ENCODE results near the gene RHBDF2.
"Not testable (repeated sequence)": the region's sequence is repeated elsewhere in the genome, so short reads cannot be mapped to it uniquely, and the experiment has no call there.

Gene RHBDF2

DNA sequence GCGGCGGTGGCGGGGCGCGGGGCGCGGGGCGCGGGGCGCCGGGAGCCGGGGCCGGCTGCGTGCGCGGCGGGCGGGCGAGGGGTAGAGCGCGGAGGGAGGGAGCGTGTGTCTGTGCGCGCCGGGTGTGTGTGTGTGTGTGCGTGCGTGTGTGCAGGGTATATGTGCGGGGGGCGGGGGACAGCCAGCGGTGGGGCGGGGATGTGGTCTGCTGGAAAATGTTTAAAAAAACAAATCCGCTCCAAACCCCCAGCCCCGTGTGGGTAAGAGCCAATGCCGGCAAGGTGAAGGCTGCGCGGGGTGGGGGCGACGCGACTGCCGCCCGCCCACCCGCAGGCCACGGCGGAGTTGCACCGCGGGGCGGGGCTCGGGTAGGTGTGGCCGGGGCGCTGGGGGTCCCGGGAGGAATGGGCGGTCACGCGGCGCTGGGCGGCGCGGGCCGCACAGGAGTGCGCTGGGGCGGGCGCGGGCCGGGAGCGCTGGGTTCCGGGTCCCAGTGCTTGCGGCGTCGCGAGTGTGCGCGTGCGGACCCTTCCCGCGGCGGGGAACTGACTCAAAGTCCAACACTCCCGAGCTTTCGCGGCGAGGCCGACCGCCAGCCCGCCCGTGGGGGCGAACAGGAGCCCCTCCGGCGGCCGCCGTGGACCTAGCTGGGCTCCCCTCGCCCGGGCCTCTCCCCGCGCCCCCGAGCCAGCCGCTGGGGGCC is 36.5 kb upstream of the RHBDF2 start, which contains the start of gene CYGB:
TSS of gene CYGB (minus strand) at position 132 of the 703 bp plus-strand sequence. CDS start 167 bp downstream, outside the sequence.
- DNase-seq = no peak

DNA sequence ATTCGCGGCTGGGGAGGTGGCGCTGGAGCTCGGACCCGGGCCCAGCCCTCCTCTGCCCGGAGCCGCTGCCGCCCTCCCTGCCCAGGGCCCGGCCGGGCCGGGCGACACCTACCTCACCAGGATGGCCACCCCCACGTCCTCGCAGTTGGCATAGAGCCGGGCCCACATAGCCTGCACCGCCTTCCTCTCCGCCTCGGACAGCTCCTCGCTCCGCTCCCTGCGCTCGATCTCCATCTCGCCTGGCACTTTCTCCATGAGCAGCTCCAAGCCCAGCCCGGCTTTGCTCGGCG is 36.0 kb upstream of the RHBDF2 start:
- DNase-seq = no peak

DNA sequence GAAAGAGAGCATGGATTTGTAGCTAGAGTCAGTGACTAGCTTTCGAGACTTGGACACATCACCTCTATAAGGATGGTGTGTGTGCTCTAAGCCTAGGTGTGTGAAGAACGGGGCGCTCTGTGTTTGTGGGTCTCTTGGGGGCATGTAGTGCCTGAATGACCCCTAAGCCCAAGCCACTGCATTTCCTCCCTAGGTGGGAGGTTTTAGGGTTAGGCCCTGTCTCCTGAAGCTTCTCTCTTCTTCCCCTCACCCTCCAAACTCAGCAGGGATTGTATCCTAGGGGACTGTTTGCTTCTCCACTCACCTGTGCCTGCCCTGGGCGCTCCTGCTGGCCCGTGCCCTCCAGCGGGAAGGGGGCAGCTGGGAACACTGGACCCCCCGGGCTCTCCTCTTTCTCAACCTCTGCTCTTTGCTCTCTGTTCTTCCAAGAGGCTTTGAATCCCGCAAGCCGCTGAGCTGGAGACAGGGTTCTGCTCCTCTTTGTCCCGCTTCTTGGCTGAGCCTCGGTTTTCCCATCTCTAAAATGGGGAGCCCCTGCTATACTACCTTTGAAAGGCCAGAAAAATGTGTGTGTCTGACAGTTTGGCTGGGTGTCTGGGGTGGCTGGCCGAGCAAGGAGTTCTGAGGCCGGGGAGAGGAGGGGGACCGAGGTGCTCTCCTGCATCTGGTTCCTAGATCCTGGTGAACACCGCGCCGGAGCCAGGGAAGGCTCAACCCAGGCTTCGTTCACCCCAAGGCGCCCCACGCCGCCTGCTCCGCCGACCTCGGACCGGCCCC is 35.5 kb upstream of the RHBDF2 start:
- no peak for DNase-seq

DNA sequence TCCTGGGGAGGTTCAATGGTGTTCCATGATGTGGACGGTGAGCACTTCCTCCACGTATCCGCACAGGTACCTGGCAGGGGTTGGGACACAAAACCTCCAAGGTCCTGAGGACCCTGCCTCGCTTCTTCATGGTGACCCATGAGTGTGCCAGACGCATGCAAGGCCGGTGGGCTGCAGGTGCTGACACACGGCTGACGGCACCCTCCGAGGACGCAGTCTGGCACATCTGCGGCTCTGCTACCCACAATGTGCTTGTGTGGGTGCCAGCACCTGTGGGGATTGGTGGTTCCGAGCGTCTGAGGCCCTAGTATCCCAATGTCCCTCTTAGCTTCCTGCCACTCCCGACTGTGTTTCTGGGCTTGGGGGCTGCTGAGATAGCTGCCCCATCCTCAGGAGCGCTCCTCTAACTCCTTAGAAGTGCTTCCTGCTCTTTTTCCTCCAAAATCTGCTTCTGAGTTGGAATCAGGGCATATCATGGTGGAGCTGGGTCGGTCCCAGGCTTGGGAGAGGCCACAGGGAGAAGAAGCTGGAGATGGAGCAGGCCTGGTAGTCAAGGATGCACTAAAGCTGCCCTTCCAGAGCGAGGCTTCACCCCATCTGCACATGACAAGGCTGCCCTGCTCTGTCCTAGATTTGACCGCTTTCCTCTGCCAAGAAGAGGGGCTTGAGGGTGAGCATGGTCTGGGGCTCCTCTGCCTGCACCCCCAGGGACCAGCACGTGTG is 34.7 kb upstream of the RHBDF2 start:
- no peak for DNase-seq

DNA sequence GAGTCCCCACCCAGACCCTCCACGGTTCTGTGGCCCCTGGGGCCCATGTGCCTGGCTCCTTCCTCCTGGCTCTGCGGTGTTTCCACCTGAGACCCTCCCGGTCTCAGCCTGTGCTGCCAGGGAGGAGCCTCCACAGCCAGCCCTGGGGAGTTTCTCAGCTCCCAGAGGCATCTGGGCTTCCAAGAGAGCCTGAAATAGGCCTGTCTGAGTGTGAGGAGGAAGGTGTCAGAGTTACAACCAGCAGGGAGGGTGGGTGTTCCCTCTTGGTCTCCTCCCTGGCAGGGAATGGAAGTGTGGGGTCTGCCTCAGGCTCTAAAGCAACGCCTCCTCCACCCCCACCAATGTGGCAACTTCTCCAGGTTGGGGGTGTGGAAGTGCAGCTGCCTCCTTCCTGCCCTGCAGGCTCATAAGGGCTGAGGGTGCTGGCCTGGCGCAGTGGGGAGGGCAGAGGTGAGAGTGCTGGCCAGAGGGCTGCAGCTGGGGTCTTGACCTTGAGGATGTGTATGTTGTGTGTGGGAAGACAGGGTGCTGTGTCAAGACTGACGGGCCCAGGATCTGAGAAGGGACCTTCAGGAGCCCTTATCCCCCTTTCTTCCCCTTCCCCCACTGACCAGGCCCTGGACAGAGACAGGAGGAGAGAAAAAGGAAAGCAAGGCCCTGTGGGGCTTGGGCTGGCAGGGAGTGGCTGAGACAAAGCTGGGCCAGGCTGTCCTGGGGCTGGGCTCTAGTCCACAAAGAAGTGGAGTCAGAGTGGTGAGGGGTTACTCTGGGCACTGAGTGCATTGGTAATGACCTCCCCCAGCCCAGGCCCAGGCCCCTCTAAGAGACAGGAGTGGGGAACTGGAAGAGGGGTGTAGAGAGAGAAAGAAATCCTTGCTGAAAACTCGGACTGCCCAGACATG is 33.9 kb upstream of the RHBDF2 start:
- no peak for DNase-seq

DNA sequence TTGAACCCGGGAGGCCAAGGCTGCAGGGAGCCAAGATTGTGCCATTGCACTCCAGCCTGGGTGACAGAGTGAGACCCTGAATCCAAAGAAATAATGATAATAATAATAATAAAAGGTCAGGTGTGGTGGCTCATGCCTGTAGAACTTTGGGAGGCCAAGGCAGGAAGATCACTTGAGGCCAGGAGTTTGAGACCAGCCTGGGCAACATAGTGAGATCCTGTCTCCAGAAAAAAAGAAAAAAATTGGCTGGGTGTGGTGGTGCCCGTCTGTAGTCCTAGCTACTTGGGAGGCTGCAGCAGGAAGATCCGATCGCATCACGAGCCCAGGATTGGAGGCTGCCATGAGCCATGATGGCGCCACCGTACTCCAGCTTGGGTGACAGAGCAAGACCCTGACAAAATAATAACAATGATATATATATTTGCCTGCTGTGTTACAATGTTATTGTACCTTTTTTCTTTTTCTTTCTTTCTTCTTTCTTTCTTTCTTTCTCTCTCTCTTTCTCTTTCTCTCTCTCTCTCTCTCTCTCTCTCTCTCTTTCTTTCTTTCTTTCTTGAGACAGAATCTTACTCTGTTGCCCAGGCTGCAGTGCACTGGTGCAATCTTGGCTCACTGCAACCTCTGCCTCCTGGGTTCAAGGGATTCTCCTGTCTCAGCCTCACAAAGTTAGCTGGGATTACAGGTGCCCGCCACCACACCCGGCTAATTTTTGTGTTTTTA is 32.6 kb upstream of the RHBDF2 start:
- not testable (repeated sequence) for DNase-seq

DNA sequence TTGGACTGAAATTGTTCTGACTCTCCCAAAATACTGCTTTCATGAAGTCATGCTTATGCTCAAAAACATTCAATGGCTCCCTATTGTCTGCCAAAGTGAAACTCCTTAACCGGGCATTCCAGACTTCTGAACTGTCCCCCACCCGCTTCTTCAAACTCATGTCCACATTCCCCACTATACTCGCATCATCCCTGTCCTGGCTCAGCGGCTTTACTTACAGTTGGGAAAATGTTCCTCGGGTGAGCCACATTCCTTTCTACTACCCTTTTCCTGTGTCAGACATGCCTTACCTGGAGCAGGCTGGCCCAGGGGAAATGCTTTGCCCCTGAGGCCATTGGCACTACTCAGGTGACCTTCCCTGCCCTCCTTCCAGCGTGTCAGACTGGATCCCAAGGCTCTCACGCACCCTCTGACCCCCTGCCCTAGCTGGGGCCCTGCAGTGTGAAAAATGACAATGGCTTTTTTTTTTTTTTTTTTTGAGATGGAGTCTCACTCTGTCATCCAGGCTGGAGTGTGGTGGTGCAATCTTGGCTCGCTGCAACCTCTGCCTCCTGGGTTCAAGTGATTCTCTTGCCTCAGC is 30.9 kb upstream of the RHBDF2 start:
- DNase-seq = no peak

DNA sequence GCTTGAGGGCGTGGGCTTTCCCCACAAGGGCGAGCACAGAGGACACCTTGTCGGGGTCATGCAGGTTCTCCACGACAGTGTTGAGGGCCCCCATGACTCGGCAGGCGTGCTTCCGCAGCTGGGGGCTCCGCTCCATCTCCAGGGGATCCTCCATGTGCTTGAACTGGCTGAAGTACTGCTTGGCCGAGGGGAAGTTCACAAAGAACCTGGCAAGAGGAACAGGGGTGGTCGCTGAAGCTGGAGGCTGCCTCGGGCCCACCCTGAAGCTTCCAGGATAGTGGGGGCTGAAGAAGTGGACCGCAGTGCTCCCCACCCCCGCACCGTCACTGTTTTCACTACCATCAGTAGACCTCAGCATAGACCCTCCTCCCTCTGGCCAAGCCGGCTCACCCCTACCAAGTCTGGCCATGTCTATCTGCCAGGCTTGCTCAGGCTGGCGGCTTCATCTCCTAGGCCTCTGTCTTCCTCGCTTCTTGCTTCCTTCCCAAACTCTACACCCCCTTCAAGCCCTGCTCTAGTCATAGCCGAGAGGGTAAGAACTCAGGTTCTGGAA is 30.3 kb upstream of the RHBDF2 start:
- no peak for DNase-seq

DNA sequence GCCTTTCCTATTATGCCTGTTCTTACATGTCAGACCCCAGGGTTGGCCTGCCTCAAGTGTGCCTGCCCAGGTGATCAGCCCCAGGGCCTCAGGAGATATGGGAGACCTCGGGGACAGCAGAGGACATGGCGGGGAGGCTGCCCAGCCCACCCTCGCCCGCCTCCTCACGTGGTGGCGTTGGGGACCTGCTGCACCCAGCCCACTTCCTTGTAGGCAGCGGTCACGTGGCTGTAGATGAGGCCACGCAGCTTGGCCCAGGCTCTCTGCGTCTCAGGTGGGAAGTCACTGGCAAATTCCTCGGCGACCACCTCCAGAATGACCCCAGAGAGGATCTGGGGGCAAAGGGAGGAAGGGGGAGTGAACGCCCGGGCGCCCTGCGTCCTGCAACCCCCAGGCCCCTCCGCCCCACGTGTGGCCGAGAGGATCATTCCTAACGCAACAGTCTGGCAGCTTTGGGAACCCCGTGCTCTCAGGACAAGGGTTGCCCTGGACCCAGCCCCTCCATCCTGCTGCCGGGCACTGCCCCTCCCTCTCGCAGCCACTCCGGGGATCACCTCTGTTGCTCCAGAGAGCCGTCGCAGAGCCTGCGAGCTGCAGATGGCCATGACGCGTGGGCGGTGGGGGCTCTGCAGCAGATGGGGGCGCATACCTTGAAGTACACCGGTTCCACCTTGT is 29.7 kb upstream of the RHBDF2 start:
- no peak for DNase-seq

DNA sequence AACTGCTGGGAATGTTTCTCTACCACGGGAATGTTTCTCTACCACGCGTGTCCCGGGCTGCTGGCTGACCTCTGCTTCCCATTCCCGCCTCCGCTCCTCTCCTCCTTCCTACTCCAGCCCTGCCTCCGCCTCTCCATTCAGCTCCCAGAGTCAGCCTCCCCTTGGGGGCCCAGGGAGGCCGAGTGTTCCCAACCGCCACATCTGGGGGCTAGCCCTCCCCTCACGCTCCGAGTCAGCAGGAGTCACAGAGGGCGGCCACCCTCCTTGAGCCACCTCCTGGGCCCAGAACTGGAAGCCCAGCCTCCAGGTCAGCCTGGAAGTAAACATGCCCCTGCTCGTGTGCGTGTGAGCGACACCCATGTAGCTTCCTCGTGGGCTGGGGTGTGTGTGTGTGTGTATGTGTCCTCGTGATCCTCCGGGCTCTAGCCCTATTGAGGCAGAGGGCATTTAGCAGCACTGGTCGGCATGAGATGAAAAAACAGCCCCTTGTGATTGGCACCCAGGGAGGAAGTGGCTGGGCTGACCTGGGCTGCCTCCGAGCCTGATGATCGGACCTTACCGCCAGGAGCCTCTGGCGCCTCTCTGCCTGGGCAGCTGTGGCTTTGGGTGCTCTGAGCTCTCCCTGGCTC is 29.0 kb upstream of the RHBDF2 start:
- DNase-seq = no peak

DNA sequence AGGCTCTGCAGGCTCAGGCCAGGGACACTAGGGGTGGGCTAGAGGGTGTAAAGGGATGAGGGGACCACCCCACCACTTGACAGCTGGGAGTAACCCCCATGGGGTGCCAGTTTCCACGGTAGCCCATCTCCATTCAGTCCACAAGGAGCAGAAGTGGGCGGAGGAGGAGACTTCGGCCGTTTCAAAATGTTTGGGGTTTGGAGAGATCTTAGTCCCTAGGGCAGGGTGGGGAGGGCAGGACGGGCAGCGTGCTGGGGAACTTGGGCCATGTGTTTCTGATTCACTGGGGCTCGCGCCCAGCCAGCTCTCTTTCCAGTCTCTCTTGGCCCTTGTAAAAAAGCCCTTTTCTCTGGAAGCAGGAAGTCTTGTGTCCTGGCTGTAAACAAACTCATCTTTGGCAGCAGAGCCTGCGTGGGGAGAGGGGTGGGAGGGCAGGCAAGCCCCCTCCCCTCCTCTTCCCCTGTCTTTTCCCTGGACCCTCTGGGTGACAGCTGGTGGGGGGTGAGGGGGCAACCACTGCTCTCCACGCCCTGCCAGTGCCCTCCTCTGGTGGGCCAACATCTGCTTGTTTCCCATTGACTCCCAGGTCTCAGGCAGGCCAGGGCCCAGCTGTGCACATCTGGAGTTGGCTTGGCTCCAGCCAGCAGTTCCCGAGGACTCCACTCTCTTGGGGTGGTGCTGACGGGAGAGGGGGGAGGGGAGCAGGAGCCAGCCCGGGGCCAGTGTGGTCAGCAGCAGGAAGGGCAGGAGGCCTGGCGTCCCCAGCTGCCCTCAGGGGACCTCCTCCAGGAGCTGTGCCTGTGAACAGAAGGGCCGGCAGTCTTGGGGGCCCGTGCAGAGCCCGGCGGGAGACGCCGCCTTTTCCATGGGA is 28.2 kb upstream of the RHBDF2 start:
- DNase-seq = no peak

DNA sequence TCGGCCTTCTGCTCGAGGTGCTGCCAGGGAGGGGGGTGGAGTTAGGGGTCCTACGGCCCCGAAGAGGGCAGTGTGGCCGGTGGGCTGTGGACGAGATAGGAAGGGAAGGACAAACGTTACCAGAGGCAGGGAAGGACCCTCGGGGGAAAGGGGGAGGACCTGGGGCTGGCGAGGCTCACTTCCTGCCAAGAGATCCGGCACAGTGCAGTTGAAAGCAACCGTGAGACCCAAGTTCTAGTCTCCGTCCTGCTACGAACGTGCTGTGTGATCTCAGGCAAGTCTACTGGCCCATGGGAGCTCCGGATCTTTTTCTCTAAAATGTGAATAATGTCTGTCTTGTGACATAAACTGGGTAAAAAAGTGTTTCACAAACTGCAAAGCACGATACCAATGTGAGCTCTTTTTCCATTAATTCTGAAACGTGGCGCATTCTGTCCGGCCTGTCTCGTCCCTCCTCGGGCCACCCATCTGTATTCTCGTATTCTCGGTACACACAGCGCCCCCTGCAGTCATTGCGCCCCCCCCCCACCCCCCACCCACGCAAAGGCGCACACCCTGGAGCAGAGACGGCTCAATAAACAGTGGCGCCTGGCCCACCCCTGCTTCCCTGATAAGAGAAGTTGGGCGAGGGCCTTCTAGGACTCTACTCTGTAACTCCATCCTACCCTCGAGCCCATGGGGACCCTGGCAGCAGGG is 27.5 kb upstream of the RHBDF2 start:
- no peak for DNase-seq

DNA sequence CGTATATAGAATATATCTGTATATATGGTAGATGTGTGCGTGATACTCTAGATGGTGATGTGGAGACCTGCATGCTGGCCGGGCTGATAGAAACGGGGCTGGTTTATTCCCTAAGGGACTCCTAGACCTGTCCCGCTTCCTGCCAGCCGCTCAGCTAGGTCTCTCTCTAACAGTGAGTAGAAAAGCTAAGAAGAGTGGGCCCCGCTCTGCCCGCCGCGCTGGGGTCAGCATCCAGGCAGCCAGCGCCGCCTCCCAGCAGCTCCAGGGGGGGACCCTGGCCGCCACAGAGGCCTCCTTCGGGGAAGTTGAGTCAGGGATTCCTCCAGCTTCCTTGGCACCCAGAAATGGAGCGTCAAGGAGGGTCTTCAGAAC is 26.9 kb upstream of the RHBDF2 start:
- DNase-seq = no peak

DNA sequence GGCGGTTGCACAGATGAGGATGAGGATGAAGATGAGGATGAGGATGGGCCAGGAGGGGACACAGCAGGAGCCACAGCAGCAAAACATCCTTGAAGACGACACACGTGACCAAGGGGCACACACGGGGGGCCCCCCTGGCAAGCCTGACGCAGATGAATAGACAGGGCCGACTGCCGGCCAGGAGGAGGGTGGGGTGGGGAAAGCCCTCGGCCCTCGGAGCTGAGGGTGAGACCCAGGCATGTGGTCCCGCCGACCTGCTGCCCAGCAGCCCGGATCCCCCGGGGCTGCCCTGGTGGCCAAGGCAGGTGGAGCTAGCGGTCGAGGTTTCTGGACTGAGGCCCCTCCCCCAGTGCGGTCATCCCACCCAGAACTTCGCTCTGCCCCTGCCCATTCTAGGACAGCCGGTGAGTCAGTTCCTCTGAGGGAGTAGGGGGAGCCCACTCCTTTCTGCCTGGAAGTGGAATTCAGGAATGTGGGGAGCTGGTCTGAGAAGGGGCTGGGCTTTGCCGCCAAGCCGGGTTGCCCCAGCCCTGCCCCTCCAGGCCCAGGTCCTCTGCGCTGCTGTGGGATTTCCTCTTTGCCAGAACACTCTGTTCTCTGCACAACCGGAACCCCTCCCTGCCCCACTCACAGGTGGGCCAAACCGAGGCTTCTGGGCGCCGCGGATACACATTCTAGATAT is 26.3 kb upstream of the RHBDF2 start:
- DNase-seq = no peak

DNA sequence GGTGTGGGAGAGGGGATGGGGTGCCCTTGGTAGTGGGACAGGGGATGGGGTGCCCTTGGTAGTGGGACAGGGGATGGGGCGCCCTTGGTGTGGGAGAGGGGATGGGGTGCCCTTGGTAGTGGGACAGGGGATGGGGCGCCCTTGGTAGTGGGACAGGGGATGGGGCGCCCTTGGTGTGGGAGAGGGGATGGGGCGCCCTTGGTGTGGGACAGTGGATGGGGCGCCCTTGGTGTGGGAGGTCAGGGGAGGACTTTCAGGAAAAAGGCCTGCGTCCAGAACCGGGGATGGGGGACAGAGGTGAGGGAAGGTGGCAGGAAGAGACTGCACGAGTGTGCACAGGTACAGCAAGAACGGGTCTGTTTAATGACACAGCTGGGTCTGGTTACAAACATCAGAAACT is 25.8 kb upstream of the RHBDF2 start:
- DNase-seq = not testable (repeated sequence)

DNA sequence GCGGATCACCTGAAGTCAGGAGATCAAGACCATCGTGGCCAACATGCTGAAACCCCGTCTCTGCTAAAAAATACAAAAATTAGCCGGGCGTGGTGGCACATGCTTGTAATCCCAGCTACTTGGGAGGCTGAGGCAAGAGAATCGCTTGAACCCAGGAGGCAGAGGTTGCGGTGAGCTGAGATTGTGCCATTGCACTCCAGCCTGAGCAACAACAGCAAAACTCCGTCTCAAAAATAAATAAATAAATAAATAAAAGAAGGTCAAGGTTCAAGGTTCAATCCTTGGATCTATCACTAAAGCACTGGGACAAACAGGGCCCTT is 24.2 kb upstream of the RHBDF2 start:
- not testable (repeated sequence) for DNase-seq

DNA sequence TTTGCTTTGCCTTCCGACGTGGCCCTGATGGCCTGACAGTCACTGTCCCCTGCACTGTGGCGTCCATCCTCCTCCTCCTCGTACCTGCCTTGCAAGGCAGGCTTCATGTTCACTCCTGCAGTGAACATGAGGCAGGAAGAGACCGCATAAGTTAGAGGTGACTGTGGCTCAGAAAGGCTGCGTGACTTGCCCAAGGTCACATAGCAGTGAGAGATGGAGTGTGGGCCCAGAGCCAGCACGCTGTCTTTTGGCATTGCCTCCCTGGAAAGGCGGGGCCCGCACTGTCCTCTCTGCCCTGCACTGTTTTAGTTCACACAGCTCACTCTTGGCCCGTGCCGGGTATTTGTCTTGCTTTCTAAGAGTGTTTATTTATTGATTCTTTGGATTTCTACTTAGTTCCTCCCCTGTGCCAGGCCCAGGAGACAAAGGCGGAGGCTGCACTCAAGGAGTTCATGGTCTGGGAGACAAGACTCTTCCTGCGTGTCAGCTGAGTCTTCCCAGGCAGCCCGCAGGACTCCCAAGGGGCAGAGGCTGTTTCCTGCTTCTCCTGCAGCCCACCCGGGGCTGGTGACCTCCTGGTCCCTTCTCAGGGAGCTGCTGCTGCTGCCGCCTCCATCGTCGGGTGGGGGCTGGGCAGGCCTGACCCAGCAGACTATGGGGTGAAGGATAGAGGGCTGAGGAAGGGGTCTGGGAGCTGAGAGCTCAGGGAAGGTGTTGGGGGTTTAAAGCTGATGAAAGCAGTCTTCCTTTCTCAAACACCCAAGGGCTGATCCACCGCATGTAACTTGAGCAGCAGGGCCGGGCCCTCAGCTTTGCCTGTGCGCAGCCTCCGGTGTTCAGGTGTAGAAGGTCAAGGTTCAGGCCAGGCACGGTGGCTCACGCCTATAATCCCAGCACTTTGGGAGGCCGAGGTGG is 23.6 kb upstream of the RHBDF2 start:
- no peak for DNase-seq

Data from NCI-H1105 treated with DMSO at 0.1 percent for 48 hours (cell line).